Lower leg skin (tissue), 3 donors: Measurements from ENCODE around the gene IL33.

Experiments
- POLR2A ChIP-seq, 2 donors: fragments of 450-650 bp; IDR thresholded peaks; one replicate each; pipeline ENCODE4 v1.6.1; 2016 to 2017; ENCODE audit warnings: antibody characterized with exemption in 2 of 2, mild to moderate bottlenecking in 1 of 2, moderate library complexity in 1 of 2
- TF ChIP-seq, protein P1 (sequence below), 3 donors: fragments of 450-650 bp; IDR thresholded peaks; one replicate each; pipeline ENCODE4 v1.5.1; 2016; ENCODE audit warnings: antibody characterized with exemption in 3 of 3, mild to moderate bottlenecking in 3 of 3, moderate library complexity in 2 of 3

DNA sequence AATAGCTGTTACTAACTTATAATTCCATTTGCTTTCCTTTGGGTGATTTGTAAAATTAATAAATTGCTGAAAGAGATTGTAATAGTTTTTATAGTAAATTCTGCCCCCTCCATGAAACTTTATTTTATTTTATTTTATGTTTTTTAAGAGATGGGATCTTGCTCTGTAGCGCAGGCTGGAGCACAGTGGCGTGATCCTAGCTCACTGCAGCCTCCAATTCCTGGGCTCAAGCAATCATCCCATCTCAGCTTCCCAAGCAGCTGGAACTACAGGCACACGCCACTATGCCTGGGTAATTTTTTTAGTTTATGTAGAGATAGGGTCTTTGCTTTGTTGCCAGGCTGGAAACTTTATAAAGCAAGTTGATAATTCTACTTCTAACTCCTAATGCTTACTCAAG lies 395 bp downstream of the IL33 start:
- TF ChIP-seq, protein P1, sequence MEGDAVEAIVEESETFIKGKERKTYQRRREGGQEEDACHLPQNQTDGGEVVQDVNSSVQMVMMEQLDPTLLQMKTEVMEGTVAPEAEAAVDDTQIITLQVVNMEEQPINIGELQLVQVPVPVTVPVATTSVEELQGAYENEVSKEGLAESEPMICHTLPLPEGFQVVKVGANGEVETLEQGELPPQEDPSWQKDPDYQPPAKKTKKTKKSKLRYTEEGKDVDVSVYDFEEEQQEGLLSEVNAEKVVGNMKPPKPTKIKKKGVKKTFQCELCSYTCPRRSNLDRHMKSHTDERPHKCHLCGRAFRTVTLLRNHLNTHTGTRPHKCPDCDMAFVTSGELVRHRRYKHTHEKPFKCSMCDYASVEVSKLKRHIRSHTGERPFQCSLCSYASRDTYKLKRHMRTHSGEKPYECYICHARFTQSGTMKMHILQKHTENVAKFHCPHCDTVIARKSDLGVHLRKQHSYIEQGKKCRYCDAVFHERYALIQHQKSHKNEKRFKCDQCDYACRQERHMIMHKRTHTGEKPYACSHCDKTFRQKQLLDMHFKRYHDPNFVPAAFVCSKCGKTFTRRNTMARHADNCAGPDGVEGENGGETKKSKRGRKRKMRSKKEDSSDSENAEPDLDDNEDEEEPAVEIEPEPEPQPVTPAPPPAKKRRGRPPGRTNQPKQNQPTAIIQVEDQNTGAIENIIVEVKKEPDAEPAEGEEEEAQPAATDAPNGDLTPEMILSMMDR (IDR thresholded peaks at IDR 0.05) = no peak
- no peak for TF ChIP-seq POLR2A (IDR thresholded peaks at IDR 0.05)
